Transverse colon (tissue), 3 donors: ENCODE data around the gene RPL18A.

ENCODE experiments used
- CTCF ChIP-seq, 5 experiments: fragments of 200-600 bp in 3 of 5; fragments of 450-650 bp in 2 of 5; sonication (generic) in 3 of 5; IDR thresholded peaks; 1 replicate in 2 of 5; 2 replicates in 3 of 5; pipeline ENCODE4 v1.5.1; 2016 to 2017; ENCODE audit warnings: antibody characterized with exemption in 5 of 5, inconsistent platforms in 3 of 5, mild to moderate bottlenecking in 2 of 5, moderate library complexity in 1 of 5
- EP300 ChIP-seq: sonication (generic); formaldehyde crosslinking; IDR thresholded peaks from one replicate; pipeline ENCODE4 v1.6.1; 2017; ENCODE audit warnings: antibody characterized with exemption, low read depth
- POLR2A ChIP-seq: fragments of 450-650 bp; IDR thresholded peaks from one replicate; pipeline ENCODE4 v1.6.1; 2016; ENCODE audit warnings: antibody characterized with exemption, mild to moderate bottlenecking, moderate library complexity

GRCh38 chr19:17861542-17862402 is 2.1 kb downstream of the RPL18A start:
- TF ChIP-seq CTCF (IDR thresholded peaks at IDR 0.05): no peak
- TF ChIP-seq EP300: no peak
- no peak for TF ChIP-seq POLR2A
